Upper lobe of right lung (tissue), 1 donor: ENCODE results near the gene SHC4. TPM values are rescaled to one million over a fixed set of nuclear protein-coding genes. Genes with fewer than 3 reads are reported as not detected.
"Not testable (repeated sequence)": the region's sequence is repeated elsewhere in the genome, so short reads cannot be mapped to it uniquely, and the experiment has no call there.

Experiments used
- ATAC-seq: fragments of 200-7000 bp; cut with Tn5 transposase; one replicate; pipeline ENCODE4 v1.9.1; 2020; ENCODE audit warnings: mild to moderate bottlenecking, moderate library complexity
- DNase-seq: peaks from one replicate; pipeline ENCODE4 v3.0.0-alpha.2; 2020
- H3K27ac ChIP-seq: fragments of 200-600 bp; one replicate; pipeline ENCODE4 v1.8.0; 2022
- H3K27me3 ChIP-seq: fragments of 200-600 bp; one replicate; pipeline ENCODE4 v1.8.0; 2022; ENCODE audit warnings: mild to moderate bottlenecking
- H3K36me3 ChIP-seq: fragments of 200-600 bp; one replicate; pipeline ENCODE4 v1.8.0; 2022
- H3K4me1 ChIP-seq: fragments of 200-600 bp; one replicate; pipeline ENCODE4 v1.8.0; 2022
- H3K4me3 ChIP-seq: fragments of 200-600 bp; one replicate; pipeline ENCODE4 v1.8.0; 2022; ENCODE audit warnings: mild to moderate bottlenecking
- H3K9me3 ChIP-seq: fragments of 200-600 bp; one replicate; pipeline ENCODE4 v1.8.0; 2022
- CTCF ChIP-seq: fragments of 200-600 bp; IDR thresholded peaks from one replicate; pipeline ENCODE4 v1.8.0; 2022; ENCODE audit warnings: antibody characterized with exemption
- intact Hi-C: fragments of 100-400 bp; cut with DNase I; formaldehyde crosslinking; loops from one replicate; pipeline ENCODE4 v1.11.0; 2022
- total RNA-seq: library from RNA; stranded (reverse); fragmentation: NEBNext Ultra II Directional; extraction: Animal tissue kit (Norgen Biotek cat#: 25700); gene quantifications from one replicate; pipeline ENCODE4 v1.2.1, GENCODE V29; 2021
- donor health status: DM: no; HTN: yes; CAD: no; lungs with severe emphysema.

SHC4 gene
- total RNA-seq, 1 donor from 2014 or later = 0.32 TPM

DNA sequence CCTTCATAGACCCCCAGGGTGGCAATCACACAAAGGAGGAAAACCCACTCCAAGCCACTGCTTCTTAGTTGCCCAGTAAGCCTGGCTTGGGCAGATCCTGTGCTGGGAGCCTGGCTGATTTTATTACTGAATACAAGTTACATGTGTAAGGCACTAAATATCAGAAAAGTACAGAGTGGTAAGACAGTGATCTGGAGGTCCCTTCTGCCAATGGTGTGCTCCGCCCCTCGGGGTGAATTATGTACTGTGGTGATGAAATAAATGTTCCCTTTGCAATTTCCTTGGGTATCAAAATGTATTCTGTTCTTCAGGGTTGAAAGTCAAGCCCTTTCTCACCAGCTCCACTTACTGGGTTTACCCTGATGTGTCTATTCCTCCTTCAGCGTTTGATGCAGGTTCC is 47.0 kb downstream of the SHC4 start:
- Histone ChIP-seq H3K9me3 (no peaks in the 10 kb centered on the region), H3K36me3 (no peaks in the 10 kb centered on the region), H3K27me3 (no peaks in the 10 kb centered on the region), H3K4me1 (no peaks in the 10 kb centered on the region), H3K27ac (no peak overlapping the region), H3K4me3 (no peak overlapping the region)
- DNase-seq (no peak), ATAC-seq (no peak)
- intact Hi-C loops = no loop called here
- TF ChIP-seq CTCF = no peak

DNA sequence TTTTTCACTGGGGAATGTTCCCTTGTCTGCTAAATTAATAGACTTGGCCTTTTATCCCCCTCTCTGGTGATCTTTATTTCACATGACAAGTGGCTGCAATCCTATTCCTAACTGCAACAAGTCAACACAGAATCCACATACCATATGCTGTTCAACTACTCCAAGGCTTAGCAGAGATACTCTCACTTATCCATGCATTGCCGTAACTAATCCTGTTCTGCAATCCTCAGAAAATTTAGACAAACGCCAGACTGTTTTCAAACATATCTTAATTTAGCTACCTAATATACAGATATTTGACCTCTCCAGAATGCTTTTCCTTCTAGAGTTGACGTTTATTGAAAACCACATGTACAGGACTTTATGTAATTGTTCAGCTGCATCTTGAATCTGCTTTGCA is 47.9 kb downstream of the SHC4 start:
- no peaks in the 10 kb centered on the region for H3K4me1 ChIP-seq
- no peak overlapping the region for H3K27ac ChIP-seq
- H3K27me3 ChIP-seq = no peaks in the 10 kb centered on the region
- no peak for DNase-seq
- no peaks in the 10 kb centered on the region for H3K36me3 ChIP-seq
- TF ChIP-seq CTCF = no peak
- no peak overlapping the region for H3K4me3 ChIP-seq
- intact Hi-C loops = no loop called here
- H3K9me3 ChIP-seq = no peaks in the 10 kb centered on the region
- ATAC-seq = no peak

DNA sequence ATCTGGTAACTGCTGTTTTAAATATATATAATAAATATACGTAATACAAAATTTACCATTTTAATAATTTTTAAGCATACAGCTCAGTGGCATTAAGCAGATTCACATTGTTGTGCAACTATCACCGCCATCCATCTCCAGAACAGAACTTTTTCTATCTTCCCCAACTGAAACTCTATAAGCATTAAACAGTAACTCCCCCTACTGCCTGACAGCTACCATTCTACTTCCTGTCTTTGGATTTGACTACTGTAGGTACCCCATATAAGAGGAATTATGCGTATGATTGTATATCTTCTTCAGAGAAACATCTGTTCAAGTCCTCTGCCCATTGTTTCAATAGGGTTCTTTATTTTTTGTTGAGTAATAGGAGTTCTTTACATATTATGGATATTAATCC is 49.0 kb downstream of the SHC4 start:
- no peak overlapping the region for H3K4me3 ChIP-seq
- no peak for TF ChIP-seq CTCF
- intact Hi-C loops = no loop called here

DNA sequence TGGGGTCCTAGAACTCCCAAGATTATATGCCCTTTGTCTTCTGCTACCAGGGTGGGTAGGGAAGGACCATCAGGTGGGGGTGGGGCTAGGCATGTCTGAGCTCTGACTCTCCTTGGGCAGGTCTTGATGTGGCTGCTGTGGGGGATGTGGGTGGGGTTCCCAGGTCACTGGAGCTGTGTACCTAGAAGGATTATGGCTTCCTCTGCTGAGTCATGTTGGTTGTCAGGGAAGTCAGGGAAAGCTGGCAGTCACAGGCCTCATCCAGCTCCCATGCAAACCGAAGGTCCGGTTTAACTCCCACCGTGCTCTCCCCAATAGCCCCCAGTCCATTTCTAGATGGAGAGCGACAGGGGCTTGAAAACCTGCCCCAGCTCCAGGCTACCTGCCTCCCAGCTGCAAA is 50.6 kb downstream of the SHC4 start:
- Histone ChIP-seq H3K9me3 (no peaks in the 10 kb centered on the region), H3K36me3 (no peaks in the 10 kb centered on the region), H3K27ac (no peak overlapping the region), H3K4me1 (no peaks in the 10 kb centered on the region), H3K4me3 (no peak overlapping the region), H3K27me3 (no peaks in the 10 kb centered on the region)
- ATAC-seq = no peak
- intact Hi-C loops = no loop called here
- TF ChIP-seq CTCF = no peak
- no peak for DNase-seq

More for the DNA sequence above, 49.0 kb downstream of the SHC4 start:
- ATAC-seq (no peak), DNase-seq (no peak)
- Histone ChIP-seq H3K27ac (no peak overlapping the region), H3K9me3 (no peaks in the 10 kb centered on the region), H3K27me3 (no peaks in the 10 kb centered on the region), H3K4me1 (no peaks in the 10 kb centered on the region), H3K36me3 (no peaks in the 10 kb centered on the region)

DNA sequence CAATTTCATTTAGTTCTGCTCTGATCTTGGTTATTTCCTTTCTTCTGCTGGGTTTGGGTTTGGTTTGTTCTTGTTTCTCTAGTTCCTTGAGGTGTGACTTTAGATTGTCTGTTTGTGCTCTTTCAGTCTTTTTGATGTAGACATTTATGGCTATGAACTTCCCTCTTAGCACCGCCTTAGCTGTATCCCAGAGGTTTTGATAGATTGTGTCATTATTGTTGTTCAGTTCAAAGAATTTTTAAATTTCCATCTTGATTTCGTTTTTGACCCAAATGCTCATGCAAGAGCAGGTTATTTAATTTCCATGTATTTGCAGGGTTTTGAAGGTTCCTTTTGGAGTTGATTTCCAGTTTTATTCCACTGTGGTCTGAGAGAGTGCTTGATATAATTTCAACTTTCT is 53.2 kb downstream of the SHC4 start:
- H3K27ac ChIP-seq, H3K4me1 ChIP-seq, ATAC-seq, H3K36me3 ChIP-seq, intact Hi-C loops, H3K9me3 ChIP-seq, DNase-seq, H3K27me3 ChIP-seq, H3K4me3 ChIP-seq: not testable (repeated sequence)

GRCh38 chr15:48909313-48909712 is 54.4 kb downstream of the SHC4 start:
- H3K4me3 ChIP-seq, H3K9me3 ChIP-seq, H3K4me1 ChIP-seq, ATAC-seq, H3K27ac ChIP-seq, intact Hi-C loops, H3K36me3 ChIP-seq, H3K27me3 ChIP-seq, DNase-seq: not testable (repeated sequence)

DNA sequence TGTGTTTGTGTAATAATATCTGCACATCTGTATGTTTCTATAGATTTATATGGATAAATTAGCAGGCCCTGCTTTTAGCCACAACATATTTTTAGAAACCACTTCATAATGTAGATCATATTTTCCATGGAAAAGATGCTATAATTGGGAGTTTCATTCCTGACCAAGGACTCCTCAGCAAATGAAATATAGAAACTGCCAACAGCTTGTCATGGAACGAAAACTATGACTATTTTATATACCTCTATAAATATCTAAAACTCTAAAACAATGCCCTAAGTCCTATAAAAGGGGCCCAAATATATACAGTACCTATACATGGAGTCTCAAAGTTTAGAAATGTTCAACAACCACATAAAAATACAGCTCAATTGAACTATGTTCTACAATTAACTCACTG is 57.9 kb downstream of the SHC4 start:
- Histone ChIP-seq H3K36me3 (no peaks in the 10 kb centered on the region), H3K27ac (no peak overlapping the region), H3K4me1 (no peaks in the 10 kb centered on the region), H3K9me3 (no peaks in the 10 kb centered on the region), H3K27me3 (no peaks in the 10 kb centered on the region), H3K4me3 (no peak overlapping the region)
- intact Hi-C loops = no loop called here
- no peak for ATAC-seq
- no peak for DNase-seq
- no peak for TF ChIP-seq CTCF
